ENCODE data around the gene CLRN3. TPM values are rescaled to one million over a fixed set of nuclear protein-coding genes. Genes with fewer than 3 reads are reported as not detected.

Gene CLRN3
- total and polyA plus RNA-seq, 2 of the 8 experiments (the other 6 are each of a cell fraction or from before 2014, with no cell fraction given) = not detected

DNA sequence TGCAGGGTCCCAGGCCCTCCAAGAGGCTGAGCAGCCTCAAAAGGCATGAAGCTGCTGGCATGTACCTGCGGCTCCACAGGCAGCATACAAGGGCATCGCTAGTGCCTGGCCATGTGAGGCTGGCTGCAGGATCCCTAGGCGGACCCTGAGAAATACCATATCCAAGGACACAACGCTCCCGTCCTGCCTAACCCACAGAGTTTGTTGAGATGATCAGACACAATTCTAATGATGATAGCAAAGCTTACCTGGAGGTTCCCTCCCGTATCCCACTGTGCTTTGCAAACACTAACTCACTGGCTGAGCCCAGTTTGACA, 17.3 kb downstream of the CLRN3 start:
- DNase-seq (ENCODE audit: low read depth in 1 of 2, low spot score in 2 of 2) (peak in 1 of 2 experiments; percentile 36), FAIRE-seq (no peak)
- ChIA-PET CTCF (ENCODE audit: partially characterized antibody) (interaction anchor here (1.1 to 2.5 kb wide), 3 partner anchors 154 to 195 kb away, joined by 3 to 12 read pairs (median 3); no protein-coding TSS in a partner anchor), POLR2A (ENCODE audit: partially characterized antibody) (no interaction called here)
- Histone ChIP-seq H2BK15ac (ENCODE audit: low read length) (no peak overlapping the region), H4K91ac (replicated peaks; ENCODE audit: insufficient read length, low read length) (no peak overlapping the region), H4K8ac (ENCODE audit: extremely low read depth, insufficient read depth, low read length) (no peak overlapping the region), H3K4me3 (ENCODE audit: extremely low read depth in 1 of 4, insufficient read depth in 2 of 4, low read depth in 3 of 4, low read length in 4 of 4) (no peak overlapping the region), H3K36me3 (ENCODE audit: control insufficient read depth in 2 of 4, insufficient read depth in 4 of 4, low read length in 3 of 4) (no peaks in the 10 kb centered on the region), H3K79me2 (ENCODE audit: control insufficient read depth in 1 of 2, insufficient read depth in 2 of 2, low read length in 2 of 2) (no peaks in the 10 kb centered on the region), H3K18ac (ENCODE audit: extremely low read depth, low read length) (no peak overlapping the region), H2AFZ (ENCODE audit: low read length) (no peak overlapping the region), H3K14ac (ENCODE audit: insufficient read length) (no peak overlapping the region), H2BK20ac (ENCODE audit: low read length) (no peak overlapping the region), H3K79me1 (ENCODE audit: low read depth, low read length) (no peaks in the 10 kb centered on the region), H3K4me2 (ENCODE audit: insufficient read depth in 1 of 2, low read depth in 2 of 2, low read length in 2 of 2) (no peak overlapping the region), H3K4ac (replicated peaks; ENCODE audit: insufficient read length, low read depth, low read length) (no peak overlapping the region), H3K23ac (ENCODE audit: insufficient read length) (no peak overlapping the region), H3K56ac (replicated peaks; ENCODE audit: insufficient read length, low read depth, low read length) (no peak overlapping the region), H4K20me1 (replicated peaks in 1 of 2; ENCODE audit: control insufficient read depth in 1 of 2, insufficient read depth in 2 of 2, low read length in 2 of 2) (no peaks in the 10 kb centered on the region), H3K4me1 (replicated peaks in 1 of 4; ENCODE audit: control insufficient read depth in 3 of 4, insufficient read depth in 4 of 4, low read length in 3 of 4) (no peaks in the 10 kb centered on the region), H2AK5ac (ENCODE audit: low read depth, low read length) (no peak overlapping the region), H2BK5ac (ENCODE audit: low read depth, low read length) (no peak overlapping the region), H3K27me3 (replicated peaks in 1 of 4; ENCODE audit: control insufficient read depth in 3 of 4, extremely low read depth in 1 of 4, insufficient read depth in 3 of 4, low read length in 3 of 4) (no peaks in the 10 kb centered on the region; a peak in 1 of 7 replicates), H3K23me2 (ENCODE audit: low read depth, low read length) (no peaks in the 10 kb centered on the region), H2BK120ac (replicated peaks; ENCODE audit: low read depth, low read length) (no peak overlapping the region), H3K9ac (replicated peaks in 1 of 4; ENCODE audit: extremely low read depth in 1 of 4, low read depth in 3 of 4, low read length in 3 of 4) (no peak overlapping the region), H4K5ac (ENCODE audit: insufficient read length, low read depth, low read length) (no peak overlapping the region), H2BK12ac (ENCODE audit: low read depth, low read length) (no peak overlapping the region), H3K9me3 (ENCODE audit: insufficient read depth in 2 of 2, low read depth in 1 of 2, low read length in 1 of 2) (no peaks in the 10 kb centered on the region), H3K27ac (ENCODE audit: low read depth, low read length) (no peak overlapping the region)
- 86% methylated on average over 6 of the region's 6 CpGs; no CpG with 5 or more reads in 1 of the 2 experiments for WGBS, 2 experiments (ENCODE audit: extremely low coverage in 1 of 2, insufficient coverage in 1 of 2, insufficient read length in 1 of 2, insufficient replicate concordance in 2 of 2, low coverage in 1 of 2, low lambda C conversion rate in 2 of 2, missing lambda C conversion rate in 1 of 2)
- TF ChIP-seq JUN (IDR thresholded peaks at IDR 0.05; ENCODE audit: low read depth, low read length) = no peak

Data from H1 (cell line).